Hepatocyte (in vitro differentiated cells): ENCODE measurements around the gene CBX7.

Experiments used
- EZH2 ChIP-seq: fragments of 200-600 bp; sonication (generic); IDR thresholded peaks from 2 replicates; pipeline ENCODE4 v1.6.1; 2016; ENCODE audit warnings: antibody characterized with exemption, mild to moderate bottlenecking, borderline replicate concordance
- TF ChIP-seq, protein P1 (sequence below): fragments of 200-600 bp; sonication (generic); IDR thresholded peaks from 2 replicates; pipeline ENCODE4 v1.5.1; 2016; ENCODE audit warnings: antibody characterized with exemption, mild to moderate bottlenecking; ENCODE audit not compliant: poor library complexity

DNA sequence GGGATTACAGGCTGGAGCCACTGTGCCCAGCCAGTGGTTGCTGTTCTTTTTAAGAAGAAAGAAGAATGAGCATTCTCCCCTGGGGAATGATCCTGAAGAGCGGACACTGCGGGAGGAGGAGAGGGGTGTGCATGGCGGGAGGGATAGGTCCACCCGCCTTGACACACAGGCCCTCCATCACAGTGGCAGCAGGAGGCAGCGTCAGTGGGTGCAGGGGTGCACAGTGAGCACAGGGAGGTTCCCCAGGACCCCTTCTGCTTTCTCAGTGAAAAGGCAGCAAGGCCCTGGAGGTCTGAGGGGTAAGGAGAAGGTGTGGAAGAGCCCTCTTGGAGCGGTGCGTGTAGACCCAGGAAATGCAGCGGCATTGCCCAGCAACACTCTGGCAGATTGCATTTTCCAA lies 28.9 kb upstream of the CBX7 start:
- TF ChIP-seq, protein P1, sequence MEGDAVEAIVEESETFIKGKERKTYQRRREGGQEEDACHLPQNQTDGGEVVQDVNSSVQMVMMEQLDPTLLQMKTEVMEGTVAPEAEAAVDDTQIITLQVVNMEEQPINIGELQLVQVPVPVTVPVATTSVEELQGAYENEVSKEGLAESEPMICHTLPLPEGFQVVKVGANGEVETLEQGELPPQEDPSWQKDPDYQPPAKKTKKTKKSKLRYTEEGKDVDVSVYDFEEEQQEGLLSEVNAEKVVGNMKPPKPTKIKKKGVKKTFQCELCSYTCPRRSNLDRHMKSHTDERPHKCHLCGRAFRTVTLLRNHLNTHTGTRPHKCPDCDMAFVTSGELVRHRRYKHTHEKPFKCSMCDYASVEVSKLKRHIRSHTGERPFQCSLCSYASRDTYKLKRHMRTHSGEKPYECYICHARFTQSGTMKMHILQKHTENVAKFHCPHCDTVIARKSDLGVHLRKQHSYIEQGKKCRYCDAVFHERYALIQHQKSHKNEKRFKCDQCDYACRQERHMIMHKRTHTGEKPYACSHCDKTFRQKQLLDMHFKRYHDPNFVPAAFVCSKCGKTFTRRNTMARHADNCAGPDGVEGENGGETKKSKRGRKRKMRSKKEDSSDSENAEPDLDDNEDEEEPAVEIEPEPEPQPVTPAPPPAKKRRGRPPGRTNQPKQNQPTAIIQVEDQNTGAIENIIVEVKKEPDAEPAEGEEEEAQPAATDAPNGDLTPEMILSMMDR, result no peak
- TF ChIP-seq EZH2, result no peak
